Effector memory CD8-positive, alpha-beta T cell (primary cell): ENCODE data around the gene PYGO1.

Source experiments
- ATAC-seq: fragments of 150-1000 bp; cut with Tn5 transposase; replicated peaks from 2 replicates; pipeline ENCODE4 v1.10.0; 2021; ENCODE audit warnings: mild to moderate bottlenecking, moderate library complexity
- DNase-seq, 3 experiments: peaks; one replicate each; pipeline ENCODE4 v3.0.0; 2021
- H3K27ac Mint-ChIP-seq, 2 donors: one replicate each; pipeline ENCODE4 v1.8.0; 2022; ENCODE audit warnings: mild to moderate bottlenecking in 2 of 2, mixed read lengths in 2 of 2, moderate library complexity in 2 of 2
- H3K27me3 Mint-ChIP-seq, 2 donors: one replicate each; pipeline ENCODE4 v1.8.0; 2022; ENCODE audit warnings: mixed read lengths in 2 of 2
- H3K36me3 Mint-ChIP-seq: one replicate; pipeline ENCODE4 v1.8.0; 2022; ENCODE audit warnings: mild to moderate bottlenecking, moderate library complexity, mixed read lengths; ENCODE audit not compliant: insufficient read depth
- H3K4me1 Mint-ChIP-seq, 2 donors: one replicate each; pipeline ENCODE4 v1.8.0; 2022; ENCODE audit warnings: low read depth in 2 of 2, mixed read lengths in 2 of 2
- H3K4me3 Mint-ChIP-seq, 2 donors: one replicate each; pipeline ENCODE4 v1.8.0; 2022; ENCODE audit warnings: mild to moderate bottlenecking in 2 of 2, mixed read lengths in 2 of 2, moderate library complexity in 2 of 2
- H3K9me3 Mint-ChIP-seq, 2 donors: one replicate each; pipeline ENCODE4 v1.8.0; 2022; ENCODE audit warnings: mixed read lengths in 2 of 2
- total RNA-seq, 9 experiments: gene quantifications; one replicate each; lab custom pipeline; 2026; lab: John Stamatoyannopoulos, UW

The PYGO1 gene
- total RNA-seq, result 0 to 0.66 (median 0.07) reads per million in 9 experiments

GRCh38 chr15:55588070-55588814, at the start of gene PYGO1:
Gene PYGO1 (minus strand): TSS chr15:55588345. CDS start chr15:55587883, 462 bp downstream.
- peaks cover 46 to 50% of the 10 kb centered on the region in 2 donors for H3K27me3 Mint-ChIP-seq
- no peaks in the 10 kb centered on the region for H3K9me3 Mint-ChIP-seq
- H3K27ac Mint-ChIP-seq, result no peak within 1 kb of the TSS
- H3K4me1 Mint-ChIP-seq, result no peaks in the 10 kb centered on the region
- ATAC-seq (peak; percentile 63), DNase-seq (peak in 1 of 3 experiments; percentile 3)
- H3K4me3 Mint-ChIP-seq, result peak within 1 kb of the TSS; percentile 39 to 59
- no peaks in the 10 kb centered on the region for H3K36me3 Mint-ChIP-seq

GRCh38 chr15:55637086-55637485, 48.9 kb upstream of the PYGO1 start:
- H3K4me1 Mint-ChIP-seq, result no peaks in the 10 kb centered on the region
- no peaks in the 10 kb centered on the region for H3K9me3 Mint-ChIP-seq
- H3K36me3 Mint-ChIP-seq, result no peaks in the 10 kb centered on the region
- no peak overlapping the region for H3K4me3 Mint-ChIP-seq
- peaks cover 19 to 20% of the 10 kb centered on the region in 2 donors for H3K27me3 Mint-ChIP-seq
- H3K27ac Mint-ChIP-seq, result no peak overlapping the region
- DNase-seq (no peak), ATAC-seq (no peak)

- Mint-ChIP-seq H3K9me3 (no peaks in the 10 kb centered on the region), H3K4me1 (no peaks in the 10 kb centered on the region), H3K4me3 (no peak overlapping the region), H3K27me3 (peaks cover 13 to 28% of the 10 kb centered on the region in 2 donors), H3K27ac (no peak overlapping the region), H3K36me3 (no peaks in the 10 kb centered on the region)
- DNase-seq (no peak), ATAC-seq (no peak)
Observed at GRCh38 chr15:55633731-55634130, 45.6 kb upstream of the PYGO1 start.

GRCh38 chr15:55632434-55632833, 44.3 kb upstream of the PYGO1 start:
- Mint-ChIP-seq H3K4me3 (no peak overlapping the region), H3K36me3 (no peaks in the 10 kb centered on the region), H3K4me1 (no peaks in the 10 kb centered on the region), H3K27ac (no peak overlapping the region), H3K27me3 (peaks cover 13 to 34% of the 10 kb centered on the region in 2 donors), H3K9me3 (no peaks in the 10 kb centered on the region)
- DNase-seq, result no peak
- ATAC-seq, result no peak

- H3K27me3 Mint-ChIP-seq, result peaks cover 13 to 26% of the 10 kb centered on the region in 2 donors
- DNase-seq, result no peak
- H3K36me3 Mint-ChIP-seq, result no peaks in the 10 kb centered on the region
- H3K9me3 Mint-ChIP-seq, result no peaks in the 10 kb centered on the region
- H3K4me1 Mint-ChIP-seq, result no peaks in the 10 kb centered on the region
- H3K4me3 Mint-ChIP-seq, result no peak overlapping the region
- ATAC-seq, result no peak
- H3K27ac Mint-ChIP-seq, result no peak overlapping the region
Observed at GRCh38 chr15:55630858-55631257, 42.7 kb upstream of the PYGO1 start.

GRCh38 chr15:55628369-55628730, 40.2 kb upstream of the PYGO1 start:
- H3K27me3 Mint-ChIP-seq, result peaks cover 13 to 26% of the 10 kb centered on the region in 2 donors
- H3K9me3 Mint-ChIP-seq, result no peaks in the 10 kb centered on the region
- no peak overlapping the region for H3K27ac Mint-ChIP-seq
- ATAC-seq (no peak), DNase-seq (no peak)
- no peaks in the 10 kb centered on the region for H3K36me3 Mint-ChIP-seq
- H3K4me1 Mint-ChIP-seq, result no peaks in the 10 kb centered on the region
- H3K4me3 Mint-ChIP-seq, result no peak overlapping the region

GRCh38 chr15:55627730-55628368, 39.7 kb upstream of the PYGO1 start:
- DNase-seq, result no peak
- Mint-ChIP-seq H3K27me3 (peaks cover 13 to 26% of the 10 kb centered on the region in 2 donors), H3K27ac (no peak overlapping the region), H3K4me3 (no peak overlapping the region), H3K9me3 (no peaks in the 10 kb centered on the region), H3K36me3 (no peaks in the 10 kb centered on the region), H3K4me1 (no peaks in the 10 kb centered on the region)
- ATAC-seq, result no peak

GRCh38 chr15:55619783-55620182, 31.6 kb upstream of the PYGO1 start:
- Mint-ChIP-seq H3K4me3 (no peak overlapping the region), H3K4me1 (no peaks in the 10 kb centered on the region), H3K36me3 (no peaks in the 10 kb centered on the region), H3K27ac (no peak overlapping the region), H3K9me3 (no peaks in the 10 kb centered on the region), H3K27me3 (peaks cover 26 to 27% of the 10 kb centered on the region in 2 donors)
- ATAC-seq, result no peak
- DNase-seq, result no peak

- no peaks in the 10 kb centered on the region for H3K9me3 Mint-ChIP-seq
- no peaks in the 10 kb centered on the region for H3K4me1 Mint-ChIP-seq
Observed at GRCh38 chr15:55618387-55618786, 30.2 kb upstream of the PYGO1 start.

GRCh38 chr15:55615445-55615844, 27.3 kb upstream of the PYGO1 start:
- no peak for DNase-seq

More at GRCh38 chr15:55618387-55618786, 30.2 kb upstream of the PYGO1 start:
- peaks cover 37 to 41% of the 10 kb centered on the region in 2 donors for H3K27me3 Mint-ChIP-seq
- ATAC-seq (no peak), DNase-seq (no peak)
- no peaks in the 10 kb centered on the region for H3K36me3 Mint-ChIP-seq
- no peak overlapping the region for H3K4me3 Mint-ChIP-seq
- no peak overlapping the region for H3K27ac Mint-ChIP-seq

GRCh38 chr15:55613727-55614126, 25.6 kb upstream of the PYGO1 start:
- Mint-ChIP-seq H3K36me3 (no peaks in the 10 kb centered on the region), H3K27me3 (peaks cover 34 to 49% of the 10 kb centered on the region in 2 donors), H3K4me1 (no peaks in the 10 kb centered on the region), H3K4me3 (no peak overlapping the region), H3K27ac (no peak overlapping the region), H3K9me3 (no peaks in the 10 kb centered on the region)
- no peak for DNase-seq
- ATAC-seq, result no peak

More at GRCh38 chr15:55615445-55615844, 27.3 kb upstream of the PYGO1 start:
- Mint-ChIP-seq H3K36me3 (no peaks in the 10 kb centered on the region), H3K4me3 (no peak overlapping the region), H3K4me1 (no peaks in the 10 kb centered on the region), H3K27me3 (peaks cover 37 to 53% of the 10 kb centered on the region in 2 donors), H3K27ac (no peak overlapping the region), H3K9me3 (no peaks in the 10 kb centered on the region)
- no peak for ATAC-seq

- no peaks in the 10 kb centered on the region for H3K9me3 Mint-ChIP-seq
- no peaks in the 10 kb centered on the region for H3K36me3 Mint-ChIP-seq
- no peak overlapping the region for H3K4me3 Mint-ChIP-seq
- no peak overlapping the region for H3K27ac Mint-ChIP-seq
- peaks cover 15 to 17% of the 10 kb centered on the region in 2 donors for H3K27me3 Mint-ChIP-seq
- ATAC-seq (no peak), DNase-seq (no peak)
- H3K4me1 Mint-ChIP-seq, result no peaks in the 10 kb centered on the region
Observed at GRCh38 chr15:55606214-55606613, 18.1 kb upstream of the PYGO1 start.

- H3K27ac Mint-ChIP-seq, result no peak overlapping the region
- no peak overlapping the region for H3K4me3 Mint-ChIP-seq
- H3K36me3 Mint-ChIP-seq, result no peaks in the 10 kb centered on the region
- ATAC-seq (no peak), DNase-seq (no peak)
- H3K4me1 Mint-ChIP-seq, result no peaks in the 10 kb centered on the region
- no peaks in the 10 kb centered on the region for H3K9me3 Mint-ChIP-seq
- H3K27me3 Mint-ChIP-seq, result peaks cover 17 to 18% of the 10 kb centered on the region in 2 donors
Observed at GRCh38 chr15:55601374-55601773, 13.2 kb upstream of the PYGO1 start.

GRCh38 chr15:55599439-55599838, 11.3 kb upstream of the PYGO1 start:
- peaks cover 17 to 28% of the 10 kb centered on the region in 2 donors for H3K27me3 Mint-ChIP-seq
- ATAC-seq, result no peak

More at GRCh38 chr15:55599439-55599838, 11.3 kb upstream of the PYGO1 start:
- H3K4me1 Mint-ChIP-seq, result no peaks in the 10 kb centered on the region
- no peaks in the 10 kb centered on the region for H3K9me3 Mint-ChIP-seq
- H3K36me3 Mint-ChIP-seq, result no peaks in the 10 kb centered on the region
- no peak for DNase-seq
- no peak overlapping the region for H3K27ac Mint-ChIP-seq
- no peak overlapping the region for H3K4me3 Mint-ChIP-seq
